Right lobe of liver (tissue), 6 donors: Measurements from ENCODE around the gene HOMER1. TPM values are rescaled to one million over a fixed set of nuclear protein-coding genes. Genes with fewer than 3 reads are reported as not detected.

Source experiments
- ATAC-seq, 4 donors: fragments of 200-7000 bp; cut with Tn5 transposase; one replicate each; pipeline ENCODE4 v1.9.1; 2020; ENCODE audit warnings: mild to moderate bottlenecking in 4 of 4, moderate library complexity in 4 of 4
- DNase-seq, 3 donors: peaks; one replicate each; pipeline ENCODE4 v3.0.0-alpha.2; 2020
- H3K27ac ChIP-seq, 3 donors: fragments of 200-600 bp; one replicate each; pipeline ENCODE4 v1.8.0; 2022
- H3K27me3 ChIP-seq, 2 donors: fragments of 200-600 bp; one replicate each; pipeline ENCODE4 v1.8.0; 2022
- H3K36me3 ChIP-seq, 4 donors: fragments of 200-600 bp; sonication (generic) in 1 of 4; one replicate each; pipeline versions ENCODE4 v1.5.1 to v1.8.0; 2017 to 2022; ENCODE audit warnings: control low read depth in 1 of 4
- H3K4me1 ChIP-seq, 4 donors: fragments of 200-600 bp; sonication (generic) in 1 of 4; one replicate each; pipeline versions ENCODE4 v1.5.1 to v1.8.0; 2017 to 2022; ENCODE audit warnings: control low read depth in 1 of 4
- H3K4me3 ChIP-seq, 3 donors: fragments of 200-600 bp; one replicate each; pipeline ENCODE4 v1.8.0; 2022
- H3K9me3 ChIP-seq, 4 donors: fragments of 200-600 bp; sonication (generic) in 1 of 4; one replicate each; pipeline versions ENCODE4 v1.5.1 to v1.8.0; 2017 to 2022; ENCODE audit warnings: control low read depth in 1 of 4
- CTCF ChIP-seq, 4 donors: fragments of 200-600 bp in 3 of 4; fragments of 450-650 bp in 1 of 4; IDR thresholded peaks; one replicate each; pipeline versions ENCODE4 v1.5.1 to v1.8.0; 2016 to 2022; ENCODE audit warnings: antibody characterized with exemption in 4 of 4, mild to moderate bottlenecking in 2 of 4
- POLR2A ChIP-seq: fragments of 450-650 bp; IDR thresholded peaks from one replicate; pipeline ENCODE4 v1.6.1; 2017; ENCODE audit warnings: antibody characterized with exemption, mild to moderate bottlenecking
- WGBS: methylation state at CpG from one replicate; pipeline ENCODE4 v1.1.6; 2018; ENCODE audit warnings: low coverage, low lambda C conversion rate; ENCODE audit not compliant: insufficient coverage; ENCODE audit errors: missing lambda C conversion rate; 5-methylcytosine and 5-hydroxymethylcytosine counted together
- intact Hi-C, 2 donors: fragments of 100-400 bp; cut with DNase I; formaldehyde crosslinking; loops; one replicate each; pipeline versions ENCODE4 v1.11.2 to v1.14.1; 2022
- long read RNA-seq: library from polyadenylated mRNA; unstranded; transcript quantifications from one replicate; pipeline ENCODE4 v2.0.0, GENCODE V29; 2019
- total RNA-seq, 6 experiments: library from RNA; depleted of rRNA in 2 of 6; stranded (reverse); fragments of >200 nt in 2 of 6; fragmentation: NEBNext Ultra II Directional in 3 of 6; extraction: Animal tissue kit (Norgen Biotek cat#: 25700) in 3 of 6; gene quantifications; one replicate each; pipeline versions ENCODE4 v1.1.0 to v1.2.4, GENCODE V29; 2016 to 2023
- donor health status: DM: no; HTN: yes; CAD: no.
- donor health status: DM: no; HTN: no; CAD: no.
- donor health status: DM: no; HTN: no; CAD: no.
- donor health status: DM: no; HTN: yes; CAD: no.
- donor health status: DM: no; HTN: yes; CAD: no.

Gene HOMER1, protein sequence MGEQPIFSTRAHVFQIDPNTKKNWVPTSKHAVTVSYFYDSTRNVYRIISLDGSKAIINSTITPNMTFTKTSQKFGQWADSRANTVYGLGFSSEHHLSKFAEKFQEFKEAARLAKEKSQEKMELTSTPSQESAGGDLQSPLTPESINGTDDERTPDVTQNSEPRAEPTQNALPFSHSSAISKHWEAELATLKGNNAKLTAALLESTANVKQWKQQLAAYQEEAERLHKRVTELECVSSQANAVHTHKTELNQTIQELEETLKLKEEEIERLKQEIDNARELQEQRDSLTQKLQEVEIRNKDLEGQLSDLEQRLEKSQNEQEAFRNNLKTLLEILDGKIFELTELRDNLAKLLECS
- total RNA-seq = 1 to 10 TPM in 4 of 6 experiments, under 1 TPM in 2; 0.26 to 1.7 (median 1.2) TPM
- long read RNA-seq = 0 reads

DNA sequence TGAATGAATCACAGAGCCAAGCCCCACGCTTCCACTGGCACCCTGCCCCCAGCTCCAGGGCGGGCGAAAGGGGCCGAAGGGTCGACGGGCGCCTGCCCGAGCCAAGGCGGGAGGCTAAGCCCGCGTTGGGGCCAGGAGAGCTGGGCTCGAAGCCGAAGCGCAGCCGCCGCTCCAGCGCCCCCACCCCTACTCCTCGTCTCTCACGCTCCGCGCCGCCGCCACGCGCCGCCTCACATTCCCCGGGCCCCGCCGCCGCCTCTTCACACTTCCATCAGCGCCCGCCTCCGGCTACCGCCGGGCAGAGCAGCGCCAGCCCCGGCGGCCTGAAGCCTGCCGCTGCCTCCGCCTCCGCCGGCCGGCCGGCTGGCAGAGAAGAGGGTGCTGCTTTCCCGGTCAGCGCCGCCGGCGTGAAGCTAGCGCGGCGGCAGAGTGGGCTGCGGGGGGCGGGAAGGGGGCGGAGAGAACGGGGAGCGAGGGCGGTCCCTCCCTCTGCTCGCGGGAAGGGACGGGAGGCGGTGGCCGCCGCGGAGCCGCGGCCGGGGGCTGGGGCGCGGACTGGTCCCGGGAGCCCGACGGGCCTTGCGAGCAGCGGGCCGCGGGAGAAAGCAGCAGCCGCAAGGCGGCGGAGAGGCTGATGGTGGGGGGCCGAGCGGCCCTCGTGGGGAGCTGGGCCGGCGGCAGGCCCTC, at the start of gene HOMER1:
Gene HOMER1 (minus strand): TSS at position 431 of the 687 bp plus-strand sequence. CDS start 1,360 bp downstream, outside the sequence.
- intact Hi-C loops = no loop called here
- no peaks in the 10 kb centered on the region for H3K27me3 ChIP-seq
- TF ChIP-seq CTCF (IDR thresholded peaks at IDR 0.05) (no peak), POLR2A (no peak)
- WGBS = 2% methylated on average over 11 of the region's 85 CpGs
- no peaks in the 10 kb centered on the region for H3K36me3 ChIP-seq
- peak; percentile 77 to 83 (median 82) for DNase-seq
- peak within 1 kb of the TSS; percentile 88 to 93 (median 89) for H3K27ac ChIP-seq
- peak; percentile 85 to 94 (median 88) for ATAC-seq
- H3K4me3 ChIP-seq = peak within 1 kb of the TSS; percentile 68 to 82 (median 75)
- no peaks in the 10 kb centered on the region for H3K9me3 ChIP-seq
- H3K4me1 ChIP-seq = peaks cover 0 to 12% (median 0%) of the 10 kb centered on the region in 4 donors

GRCh38 chr5:79563247-79563590, 49.3 kb upstream of the HOMER1 start:
- intact Hi-C loops = loop anchor here in 1 of 2 donors (5.0 kb wide), 1 partner anchor 289 kb away; no protein-coding TSS in a partner anchor
- no peaks in the 10 kb centered on the region for H3K4me1 ChIP-seq
- H3K27ac ChIP-seq = no peak overlapping the region
- H3K4me3 ChIP-seq = no peak overlapping the region
- no peaks in the 10 kb centered on the region for H3K36me3 ChIP-seq
- H3K27me3 ChIP-seq = no peaks in the 10 kb centered on the region
- TF ChIP-seq POLR2A = no peak
- no peak for TF ChIP-seq CTCF (IDR thresholded peaks at IDR 0.05)
- H3K9me3 ChIP-seq = no peaks in the 10 kb centered on the region
- ATAC-seq (no peak), DNase-seq (no peak)
- WGBS = 68% methylated on average over 4 of the region's 4 CpGs

- intact Hi-C loops = loop anchor here in 1 of 2 donors (5.0 kb wide), 1 partner anchor 290 kb away; no protein-coding TSS in a partner anchor
- ATAC-seq = no peak
- Histone ChIP-seq H3K36me3 (no peaks in the 10 kb centered on the region), H3K27me3 (no peaks in the 10 kb centered on the region), H3K9me3 (no peaks in the 10 kb centered on the region), H3K4me1 (no peaks in the 10 kb centered on the region), H3K27ac (no peak overlapping the region), H3K4me3 (no peak overlapping the region)
- 49% methylated on average over 3 of the region's 3 CpGs for WGBS
- DNase-seq = no peak
- TF ChIP-seq POLR2A = no peak
- no peak for TF ChIP-seq CTCF (IDR thresholded peaks at IDR 0.05)
These were observed 48.7 kb upstream of the HOMER1 start for GRCh38 chr5:79562351-79563246.

DNA sequence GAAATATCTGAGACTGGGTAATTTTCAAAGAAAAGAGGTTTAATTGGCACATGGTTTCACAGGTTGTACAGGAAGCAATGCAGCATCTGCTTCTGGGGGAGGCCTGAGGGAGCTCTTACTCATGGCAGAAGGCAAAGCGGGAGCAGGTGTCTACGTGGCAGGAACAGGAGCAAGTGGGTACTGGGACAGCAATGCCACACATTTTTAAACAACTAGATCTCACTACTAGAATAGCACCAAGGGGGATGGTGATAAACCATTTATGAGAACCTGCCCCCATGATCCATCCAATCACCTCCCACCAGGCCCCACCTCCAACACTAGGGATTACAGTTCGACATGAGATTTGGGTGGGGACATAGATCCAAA, 47.6 kb upstream of the HOMER1 start:
- DNase-seq (no peak), ATAC-seq (no peak)

More for the DNA sequence above, 47.6 kb upstream of the HOMER1 start:
- no peaks in the 10 kb centered on the region for H3K36me3 ChIP-seq
- no peaks in the 10 kb centered on the region for H3K27me3 ChIP-seq
- TF ChIP-seq POLR2A (no peak), CTCF (IDR thresholded peaks at IDR 0.05) (no peak)
- no peaks in the 10 kb centered on the region for H3K9me3 ChIP-seq
- intact Hi-C loops = loop anchor here in 1 of 2 donors (5.0 kb wide), 1 partner anchor 291 kb away; no protein-coding TSS in a partner anchor
- H3K4me1 ChIP-seq = peaks cover 0 to under 1% (median 0%) of the 10 kb centered on the region in 4 donors
- no peak overlapping the region for H3K4me3 ChIP-seq
- WGBS = 25% methylated on average over 1 of the region's 3 CpGs
- no peak overlapping the region for H3K27ac ChIP-seq
